ENCODE data around the gene PDE9A.

DNA sequence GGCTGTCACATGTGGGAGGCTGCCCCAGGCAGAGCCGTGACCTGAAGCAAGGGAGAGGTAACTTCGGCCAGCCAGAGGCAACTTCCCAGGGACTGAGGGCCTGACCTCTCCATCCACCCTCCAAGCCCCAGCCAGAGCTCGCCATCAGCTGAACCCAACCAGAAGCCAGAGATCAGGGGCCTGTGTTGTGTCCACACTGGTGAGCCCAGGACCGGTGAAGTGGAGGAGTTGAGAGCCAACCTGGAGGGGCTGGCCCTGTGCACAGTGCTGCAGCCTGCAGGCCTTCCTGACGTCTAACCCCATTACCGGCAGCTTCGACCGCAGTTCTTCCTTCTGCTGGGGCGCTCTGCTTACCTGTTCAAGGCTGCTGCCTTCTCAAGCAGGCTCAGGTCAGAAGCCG lies 19.6 kb upstream of the PDE9A start:
- no peak for TF ChIP-seq CTCF (IDR thresholded peaks at IDR 0.05; ENCODE audit: low read length)
- TF ChIP-seq EZH2 (optimal IDR thresholded peaks at IDR 0.05; ENCODE audit: low read depth, low read length), result no peak
- no peak for TF ChIP-seq EZH2phosphoT487 (IDR thresholded peaks at IDR 0.05; ENCODE audit: low read length)
